Sigmoid colon (tissue), 7 donors: ENCODE data around the gene BTN1A1. TPM values are rescaled to one million over a fixed set of nuclear protein-coding genes. Genes with fewer than 3 reads are reported as not detected.

ENCODE experiments used
- DNase-seq: peaks from one replicate; pipeline ENCODE4 v3.0.0-alpha.2; 2019
- H3K27ac ChIP-seq, 4 donors: fragments of 200-600 bp; sonication (generic); one replicate each; pipeline ENCODE4 v1.5.1; 2016 to 2019; ENCODE audit warnings: mild to moderate bottlenecking in 1 of 4
- H3K27me3 ChIP-seq, 3 donors: fragments of 200-600 bp; sonication (generic); one replicate each; pipeline ENCODE4 v1.5.1; 2019; ENCODE audit warnings: mild to moderate bottlenecking in 1 of 3
- H3K36me3 ChIP-seq, 4 donors: fragments of 200-600 bp; sonication (generic); one replicate each; pipeline ENCODE4 v1.5.1; 2016 to 2019
- H3K4me1 ChIP-seq, 4 donors: fragments of 200-600 bp; sonication (generic); one replicate each; pipeline ENCODE4 v1.5.1; 2017 to 2019
- H3K4me3 ChIP-seq, 4 donors: fragments of 200-600 bp; sonication (generic); one replicate each; pipeline ENCODE4 v1.5.1; 2017 to 2019; ENCODE audit warnings: mild to moderate bottlenecking in 2 of 4, moderate library complexity in 1 of 4
- H3K9me3 ChIP-seq, 4 donors: fragments of 200-600 bp in 3 of 4; sonication (generic) in 3 of 4; one replicate each; pipeline versions ENCODE4 v1.5.1 to v1.6.1; 2013 to 2019
- EP300 ChIP-seq, 4 donors: sonication (generic); formaldehyde crosslinking; IDR thresholded peaks; one replicate each; pipeline ENCODE4 v1.6.1; 2017; ENCODE audit warnings: antibody characterized with exemption in 4 of 4
- POLR2A ChIP-seq, 2 donors: fragments of 450-650 bp; IDR thresholded peaks; one replicate each; pipeline ENCODE4 v1.6.1; 2016; ENCODE audit warnings: antibody characterized with exemption in 2 of 2, mild to moderate bottlenecking in 2 of 2, moderate library complexity in 2 of 2
- POLR2AphosphoS5 ChIP-seq, 4 donors: sonication (generic); formaldehyde crosslinking; IDR thresholded peaks; one replicate each; pipeline ENCODE4 v1.6.1; 2017; ENCODE audit warnings: antibody characterized with exemption in 4 of 4
- WGBS, 2 donors: extraction: QIAGEN DNeasy Blood & Tissue Kit; methylation state at CpG; one replicate each; pipeline ENCODE4 v1.1.7; 2013; 5-methylcytosine and 5-hydroxymethylcytosine counted together
- intact Hi-C: fragments of 100-400 bp; cut with DNase I; formaldehyde crosslinking; loops from one replicate; pipeline ENCODE4 v1.15.1; 2023
- polyA plus RNA-seq, 3 donors: library from polyadenylated mRNA; stranded (reverse); fragments of 200-250 nt; gene quantifications; one replicate each; pipeline ENCODE4 v1.2.3, GENCODE V29; 2013
- total RNA-seq, 4 donors: library from RNA; depleted of rRNA; stranded (reverse); fragments of >200 nt; gene quantifications; one replicate each; pipeline ENCODE4 v1.1.0, GENCODE V29; 2016
- TF ChIP-seq, protein P1 (sequence below), 4 experiments: fragments of 450-650 bp in 3 of 4; fragments of 200-600 bp in 1 of 4; IDR thresholded peaks; one replicate each; pipeline ENCODE4 v1.5.1; 2016 to 2019; ENCODE audit warnings: antibody characterized with exemption in 4 of 4, mild to moderate bottlenecking in 3 of 4, moderate library complexity in 2 of 4
- donor health status: healthy with polysubstance abuse.
- donor health status: Bipolar disorder and iron deficiency.
- donor health status: healthy.

The BTN1A1 gene
- total and polyA plus RNA-seq, 7 donors: 0.20 to 0.28 TPM; not detected in 5

DNA sequence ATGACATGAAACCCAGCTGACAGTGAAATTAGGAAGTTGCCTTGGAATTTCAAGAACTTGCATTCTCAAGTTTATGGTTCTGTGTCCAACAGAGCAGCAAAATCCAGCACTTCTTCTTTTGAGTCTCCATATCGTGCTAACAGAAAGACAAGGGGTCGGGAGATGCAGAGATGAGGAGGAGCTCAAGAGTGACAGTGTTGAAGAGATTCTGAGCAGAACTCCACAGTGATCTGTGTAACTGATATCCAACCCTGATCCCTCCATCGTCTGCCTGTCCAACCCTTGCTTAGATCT lies 21.2 kb upstream of the BTN1A1 start:
- no peak for TF ChIP-seq POLR2A (IDR thresholded peaks at IDR 0.05)
- H3K27me3 ChIP-seq: no peaks in the 10 kb centered on the region
- no peaks in the 10 kb centered on the region for H3K9me3 ChIP-seq
- H3K36me3 ChIP-seq: no peaks in the 10 kb centered on the region
- no peak overlapping the region for H3K27ac ChIP-seq
- no peak for DNase-seq
- no peak overlapping the region for H3K4me3 ChIP-seq
- WGBS, 2 donors: 70 to 82% methylated on average over 3 of the region's 3 CpGs
- peaks cover 0 to 23% (median 12%) of the 10 kb centered on the region in 4 donors for H3K4me1 ChIP-seq
- intact Hi-C loops: no loop called here

DNA sequence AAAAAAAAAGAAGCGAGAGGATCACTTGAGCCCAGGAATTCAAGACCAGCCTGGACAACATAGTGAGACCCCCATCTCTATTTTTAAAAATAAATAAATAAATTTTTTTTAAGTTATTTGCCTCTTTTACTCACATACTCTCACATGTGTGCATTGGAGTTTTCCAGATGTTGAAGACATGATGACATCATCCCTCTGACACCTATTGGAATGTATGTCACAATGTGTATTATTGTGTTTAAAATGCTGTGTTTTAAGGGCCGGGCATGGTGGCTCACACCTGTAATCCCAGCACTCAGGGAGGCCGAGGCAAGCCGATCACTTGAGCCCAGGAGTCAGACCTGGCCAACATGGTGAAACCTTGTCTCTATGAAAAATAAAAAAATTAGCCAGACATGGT lies 17.8 kb upstream of the BTN1A1 start:
- H3K27me3 ChIP-seq: no peaks in the 10 kb centered on the region
- TF ChIP-seq, protein P1, sequence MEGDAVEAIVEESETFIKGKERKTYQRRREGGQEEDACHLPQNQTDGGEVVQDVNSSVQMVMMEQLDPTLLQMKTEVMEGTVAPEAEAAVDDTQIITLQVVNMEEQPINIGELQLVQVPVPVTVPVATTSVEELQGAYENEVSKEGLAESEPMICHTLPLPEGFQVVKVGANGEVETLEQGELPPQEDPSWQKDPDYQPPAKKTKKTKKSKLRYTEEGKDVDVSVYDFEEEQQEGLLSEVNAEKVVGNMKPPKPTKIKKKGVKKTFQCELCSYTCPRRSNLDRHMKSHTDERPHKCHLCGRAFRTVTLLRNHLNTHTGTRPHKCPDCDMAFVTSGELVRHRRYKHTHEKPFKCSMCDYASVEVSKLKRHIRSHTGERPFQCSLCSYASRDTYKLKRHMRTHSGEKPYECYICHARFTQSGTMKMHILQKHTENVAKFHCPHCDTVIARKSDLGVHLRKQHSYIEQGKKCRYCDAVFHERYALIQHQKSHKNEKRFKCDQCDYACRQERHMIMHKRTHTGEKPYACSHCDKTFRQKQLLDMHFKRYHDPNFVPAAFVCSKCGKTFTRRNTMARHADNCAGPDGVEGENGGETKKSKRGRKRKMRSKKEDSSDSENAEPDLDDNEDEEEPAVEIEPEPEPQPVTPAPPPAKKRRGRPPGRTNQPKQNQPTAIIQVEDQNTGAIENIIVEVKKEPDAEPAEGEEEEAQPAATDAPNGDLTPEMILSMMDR (IDR thresholded peaks at IDR 0.05): no peak
- TF ChIP-seq POLR2A (IDR thresholded peaks at IDR 0.05) (no peak), POLR2AphosphoS5 (IDR thresholded peaks at IDR 0.05) (no peak), EP300 (IDR thresholded peaks at IDR 0.05) (no peak)
- no peak for DNase-seq
- H3K4me1 ChIP-seq: no peaks in the 10 kb centered on the region
- no peak overlapping the region for H3K27ac ChIP-seq
- intact Hi-C loops: no loop called here
- 96 to 97% methylated on average over 4 of the region's 4 CpGs for WGBS, 2 donors
- H3K4me3 ChIP-seq: no peak overlapping the region
- no peaks in the 10 kb centered on the region for H3K36me3 ChIP-seq
- peaks cover 0 to 2% (median 0%) of the 10 kb centered on the region in 4 donors for H3K9me3 ChIP-seq

DNA sequence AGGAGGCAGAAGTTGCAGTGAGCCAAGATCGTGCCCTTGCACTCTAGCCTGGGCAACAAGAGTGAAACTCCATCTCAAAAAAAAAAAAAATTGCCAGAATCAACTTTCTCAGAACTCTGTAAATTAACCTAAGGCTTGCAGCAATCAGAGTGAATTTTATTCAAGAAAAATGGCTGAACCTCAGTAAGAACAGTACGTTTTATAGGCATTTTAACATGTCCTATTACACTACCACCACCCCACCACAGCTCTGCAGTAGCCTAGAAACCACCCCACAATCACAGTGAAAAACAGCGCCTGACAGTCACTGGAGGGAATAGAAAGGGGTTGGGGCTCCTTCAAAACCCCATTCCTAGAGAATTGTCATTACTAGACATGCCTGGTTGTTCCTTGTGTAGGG lies 16.4 kb upstream of the BTN1A1 start:
- Histone ChIP-seq H3K4me1 (no peaks in the 10 kb centered on the region), H3K9me3 (peaks cover 0 to 6% (median 0%) of the 10 kb centered on the region in 4 donors), H3K27me3 (no peaks in the 10 kb centered on the region), H3K4me3 (no peak overlapping the region), H3K27ac (no peak overlapping the region), H3K36me3 (no peaks in the 10 kb centered on the region)
- intact Hi-C loops: no loop called here
- TF ChIP-seq, protein P1 (IDR thresholded peaks at IDR 0.05): no peak
- DNase-seq: no peak
- 88 to 95% methylated on average over 3 of the region's 3 CpGs for WGBS, 2 donors

DNA sequence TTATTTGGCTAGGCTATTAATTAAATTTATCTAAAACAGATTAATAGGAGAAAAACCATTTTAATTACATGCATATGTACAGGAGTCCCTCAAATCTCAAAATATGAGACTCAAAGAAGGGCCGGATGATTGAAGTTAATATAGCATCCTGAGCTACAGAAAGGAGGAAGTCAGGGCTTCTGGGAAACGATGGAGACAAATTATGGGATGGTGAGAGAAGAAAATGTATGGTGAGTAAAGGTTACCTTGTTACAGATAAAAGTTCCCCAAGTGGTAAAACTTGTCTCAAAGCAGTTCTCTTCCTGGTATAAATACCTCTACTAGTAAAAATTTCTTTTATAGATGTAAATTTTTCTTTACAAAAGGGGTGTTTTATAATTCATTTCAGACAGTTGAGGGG lies 15.9 kb upstream of the BTN1A1 start:
- Histone ChIP-seq H3K9me3 (peaks cover 0 to 6% (median 0%) of the 10 kb centered on the region in 4 donors), H3K4me3 (no peak overlapping the region), H3K4me1 (no peaks in the 10 kb centered on the region), H3K27me3 (no peaks in the 10 kb centered on the region), H3K36me3 (no peaks in the 10 kb centered on the region), H3K27ac (no peak overlapping the region)
- WGBS, 2 donors: 44 to 47% methylated on average over 2 of the region's 2 CpGs
- DNase-seq: no peak
- TF ChIP-seq POLR2A (IDR thresholded peaks at IDR 0.05) (no peak), POLR2AphosphoS5 (IDR thresholded peaks at IDR 0.05) (no peak), EP300 (IDR thresholded peaks at IDR 0.05) (no peak)
- TF ChIP-seq, protein P1 (IDR thresholded peaks at IDR 0.05): no peak
- intact Hi-C loops: no loop called here

DNA sequence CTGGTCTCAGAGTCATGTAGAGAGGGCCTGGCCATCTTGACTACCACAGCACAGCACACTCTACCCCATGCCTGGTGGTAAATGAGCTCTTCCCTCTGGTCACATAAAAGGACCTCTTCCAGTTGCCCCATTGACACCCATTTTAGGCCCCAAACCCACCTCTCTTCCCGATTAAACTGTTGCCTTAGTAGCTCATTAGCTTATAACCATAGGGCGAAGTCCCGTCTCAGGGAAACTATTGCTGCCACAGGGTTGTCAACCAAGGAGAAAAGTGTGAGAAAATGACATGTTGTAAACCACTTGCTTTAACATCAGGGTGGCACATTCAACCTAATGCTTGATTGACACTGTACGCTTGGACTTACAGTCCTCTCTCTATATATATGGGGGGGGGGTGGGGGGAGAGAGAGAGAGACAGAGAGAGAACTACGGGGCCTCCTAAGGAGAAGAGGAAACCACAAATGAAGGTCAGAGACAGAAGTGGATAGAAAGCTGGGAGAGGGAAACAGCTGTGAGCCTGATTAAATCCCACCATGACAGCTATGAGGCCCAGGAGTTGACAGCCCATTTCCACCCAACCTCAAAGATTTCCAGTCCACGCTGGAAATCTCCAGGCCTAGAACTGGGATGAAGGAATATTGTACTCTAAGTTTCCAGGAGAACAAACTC lies 14.9 kb upstream of the BTN1A1 start:
- WGBS, 2 donors: 71 to 83% methylated on average over 6 of the region's 6 CpGs
- no peak for DNase-seq
- Histone ChIP-seq H3K4me1 (no peaks in the 10 kb centered on the region), H3K9me3 (peaks cover 0 to 6% (median 0%) of the 10 kb centered on the region in 4 donors), H3K27me3 (no peaks in the 10 kb centered on the region), H3K4me3 (no peak overlapping the region), H3K36me3 (no peaks in the 10 kb centered on the region), H3K27ac (no peak overlapping the region)
- TF ChIP-seq POLR2AphosphoS5 (IDR thresholded peaks at IDR 0.05) (no peak), EP300 (IDR thresholded peaks at IDR 0.05) (no peak), POLR2A (IDR thresholded peaks at IDR 0.05) (no peak)
- TF ChIP-seq, protein P1 (IDR thresholded peaks at IDR 0.05): no peak
- intact Hi-C loops: no loop called here
